ENCODE measurements around the gene RUBCN.
"Not testable (repeated sequence)": the region's sequence is repeated elsewhere in the genome, so short reads cannot be mapped to it uniquely, and the experiment has no call there.

RUBCN gene

GRCh38 chr3:197733042-197733441, 3.7 kb downstream of the RUBCN start:
- DNase-seq: no peak

GRCh38 chr3:197731483-197731882, 5.2 kb downstream of the RUBCN start:
- DNase-seq: not testable (repeated sequence)

- DNase-seq: not testable (repeated sequence)
Measured at GRCh38 chr3:197730770-197731169, 5.9 kb downstream of the RUBCN start.

- DNase-seq: no peak
Measured at GRCh38 chr3:197730200-197730599, 6.5 kb downstream of the RUBCN start.

GRCh38 chr3:197728487-197728886, 8.2 kb downstream of the RUBCN start:
- DNase-seq: no peak

GRCh38 chr3:197727878-197728277, 8.8 kb downstream of the RUBCN start:
- DNase-seq: not testable (repeated sequence)

GRCh38 chr3:197722734-197723133, 14.0 kb downstream of the RUBCN start:
- DNase-seq: no peak

- DNase-seq: no peak
Measured at GRCh38 chr3:197720694-197721093, 16.0 kb downstream of the RUBCN start.

GRCh38 chr3:197718891-197719290, 17.8 kb downstream of the RUBCN start:
- DNase-seq: no peak

- no peak for DNase-seq
Measured at GRCh38 chr3:197714251-197714650, 22.5 kb downstream of the RUBCN start.

GRCh38 chr3:197713477-197713822, 23.3 kb downstream of the RUBCN start:
- no peak for DNase-seq

- peak; percentile 82 for DNase-seq
Measured at GRCh38 chr3:197711973-197712707, 24.6 kb downstream of the RUBCN start.

GRCh38 chr3:197710965-197711364, 25.7 kb downstream of the RUBCN start:
- not testable (repeated sequence) for DNase-seq

- no peak for DNase-seq
Measured at GRCh38 chr3:197709135-197709534, 27.6 kb downstream of the RUBCN start.

GRCh38 chr3:197706658-197707057, 30.0 kb downstream of the RUBCN start:
- no peak for DNase-seq

- no peak for DNase-seq
Measured at GRCh38 chr3:197701841-197702240, 34.9 kb downstream of the RUBCN start.

GRCh38 chr3:197700095-197700494, 36.6 kb downstream of the RUBCN start:
- no peak for DNase-seq

GRCh38 chr3:197697355-197697754, 39.3 kb downstream of the RUBCN start:
- no peak for DNase-seq

GRCh38 chr3:197694251-197694650, 42.5 kb downstream of the RUBCN start:
- DNase-seq: no peak

GRCh38 chr3:197692641-197693040, 44.1 kb downstream of the RUBCN start:
- DNase-seq: no peak

- DNase-seq: no peak
Measured at GRCh38 chr3:197690754-197691153, 46.0 kb downstream of the RUBCN start.

- DNase-seq: no peak
Measured at GRCh38 chr3:197687570-197687969, 49.1 kb downstream of the RUBCN start.

- no peak for DNase-seq
Measured at GRCh38 chr3:197686899-197687298, 49.8 kb downstream of the RUBCN start.

GRCh38 chr3:197685546-197685945, 51.2 kb downstream of the RUBCN start:
- no peak for DNase-seq

GRCh38 chr3:197683191-197683590, 53.5 kb downstream of the RUBCN start:
- no peak for DNase-seq

Data from stimulated activated CD4-positive, alpha-beta T cell treated with anti-CD3 and anti-CD28 coated beads, Interleukin-4, amount 100 ng/mL, for 1 hour (primary cell).